Keratinocyte (primary cell): ENCODE data around the gene PARPBP. TPM values are rescaled to one million over a fixed set of nuclear protein-coding genes. Genes with fewer than 3 reads are reported as not detected.

Experiments
- DNase-seq: peaks from one replicate; pipeline ENCODE4 v3.0.0-alpha.2; 2011; ENCODE audit warnings: low read depth, missing footprints, low spot score
- FAIRE-seq: peaks from 2 replicates; lab custom pipeline; 2011; peaks lifted over from hg19 to GRCh38; lab: Jason Lieb, UNC
- H2AFZ ChIP-seq: 2 replicates; pipeline ENCODE4 v1.6.0; 2012; ENCODE audit warnings: low read length, control low read depth, inconsistent platforms; ENCODE audit not compliant: control insufficient read depth
- H3K27ac ChIP-seq: 2 replicates; pipeline ENCODE4 v1.5.1; 2011; ENCODE audit warnings: low read length; ENCODE audit not compliant: control insufficient read depth, insufficient read depth
- H3K27me3 ChIP-seq: 3 replicates; pipeline ENCODE4 v1.6.0; 2011; ENCODE audit warnings: low read length; ENCODE audit not compliant: control insufficient read depth, insufficient read depth; ENCODE audit errors: extremely low read depth
- H3K36me3 ChIP-seq, 2 experiments: 2 replicates in 1 of 2; 3 replicates in 1 of 2; pipeline ENCODE4 v1.5.1; 2011; ENCODE audit warnings: low read length in 2 of 2, mild to moderate bottlenecking in 1 of 2; ENCODE audit not compliant: control insufficient read depth in 2 of 2, insufficient read depth in 2 of 2; ENCODE audit errors: extremely low read depth in 1 of 2
- H3K4me1 ChIP-seq: 3 replicates; pipeline ENCODE4 v1.5.1; 2011; ENCODE audit warnings: low read length; ENCODE audit not compliant: control insufficient read depth, insufficient read depth; ENCODE audit errors: extremely low read depth
- H3K4me2 ChIP-seq: 3 replicates; pipeline ENCODE4 v1.6.0; 2011; ENCODE audit warnings: low read depth, low read length; ENCODE audit not compliant: control insufficient read depth, insufficient read depth; ENCODE audit errors: extremely low read depth
- H3K4me3 ChIP-seq, 3 experiments: fragments of 200-600 bp in 1 of 3; sonication (generic) in 1 of 3; 2 replicates in 2 of 3; 3 replicates in 1 of 3; pipeline ENCODE4 v1.5.1; 2011 to 2016; ENCODE audit warnings: low read length in 3 of 3, mild to moderate bottlenecking in 3 of 3, control low read depth in 2 of 3, inconsistent platforms in 1 of 3, low read depth in 1 of 3, mixed read lengths in 1 of 3, mixed run types in 1 of 3, moderate library complexity in 1 of 3; ENCODE audit not compliant: control insufficient read depth in 2 of 3, insufficient read depth in 2 of 3; ENCODE audit errors: extremely low read depth in 1 of 3
- H3K79me2 ChIP-seq: 2 replicates; pipeline ENCODE4 v1.6.0; 2012; ENCODE audit warnings: low read length; ENCODE audit not compliant: control insufficient read depth, insufficient read depth
- H3K9ac ChIP-seq: 3 replicates; pipeline ENCODE4 v1.6.0; 2011; ENCODE audit warnings: low read length; ENCODE audit not compliant: control insufficient read depth, insufficient read depth; ENCODE audit errors: extremely low read depth
- H3K9me1 ChIP-seq: 3 replicates; pipeline ENCODE4 v1.6.0; 2011; ENCODE audit warnings: low read length; ENCODE audit not compliant: control insufficient read depth, insufficient read depth; ENCODE audit errors: extremely low read depth
- H3K9me3 ChIP-seq: 2 replicates; pipeline ENCODE4 v1.5.1; 2012; ENCODE audit warnings: low read depth, low read length; ENCODE audit not compliant: control insufficient read depth
- H4K20me1 ChIP-seq: 3 replicates; pipeline ENCODE4 v1.6.0; 2011; ENCODE audit warnings: low read length; ENCODE audit not compliant: control insufficient read depth, insufficient read depth; ENCODE audit errors: extremely low read depth
- CTCF ChIP-seq, 3 experiments: IDR thresholded peaks in 1 of 3; conservative IDR thresholded peaks in 1 of 3; optimal IDR thresholded peaks in 1 of 3; 2 replicates in 2 of 3; 3 replicates in 1 of 3; pipeline versions ENCODE3 to v1.5.1; 2011; ENCODE audit warnings: low read length in 3 of 3, mild to moderate bottlenecking in 3 of 3, moderate library complexity in 2 of 3, control low read depth in 1 of 3, inconsistent platforms in 1 of 3; ENCODE audit not compliant: insufficient read depth in 2 of 3; ENCODE audit errors: extremely low read depth in 1 of 3
- EZH2 ChIP-seq: IDR thresholded peaks from one replicate; pipeline ENCODE4 v1.6.1; 2012; ENCODE audit warnings: inconsistent platforms, mild to moderate bottlenecking, low read length, moderate library complexity
- dilution Hi-C: fragments of 300-500 bp; cut with MboI; formaldehyde crosslinking; loops from one replicate; pipeline ENCODE4 v1.7.0; 2020; ENCODE audit warnings: low sequenced_read_pairs; ENCODE audit not compliant: extremely low pct_ligation_motif_present
- polyA plus RNA-seq, 5 experiments: library from polyadenylated mRNA; depleted of rRNA in 3 of 5; stranded (reverse) in 3 of 5; stranded (forward) in 1 of 5; unstranded in 1 of 5; fragments of >200 nt; gene quantifications; 1 replicate in 1 of 5; 2 replicates in 3 of 5; 3 replicates in 1 of 5; pipeline versions ENCODE4 v1.2.1 to v1.2.3, GENCODE V29; 2011 to 2012; ENCODE audit warnings: missing spikeins in 2 of 5, low read depth in 1 of 5, low replicate concordance in 1 of 5

Gene PARPBP
- polyA plus RNA-seq, 1 donor (not counting 4 experiments of a cell fraction or from before 2014, with no cell fraction given) = 9.1 TPM

GRCh38 chr12:102163383-102163782, 43.4 kb downstream of the PARPBP start:
- no peaks in the 10 kb centered on the region for H4K20me1 ChIP-seq
- no peaks in the 10 kb centered on the region for H3K79me2 ChIP-seq
- H3K27ac ChIP-seq = no peak overlapping the region
- no peak overlapping the region for H3K9ac ChIP-seq
- no peaks in the 10 kb centered on the region for H3K27me3 ChIP-seq
- H3K9me1 ChIP-seq = no peaks in the 10 kb centered on the region
- H3K4me2 ChIP-seq = no peak overlapping the region
- DNase-seq (no peak), FAIRE-seq (no peak)
- H3K9me3 ChIP-seq = no peaks in the 10 kb centered on the region
- no peaks in the 10 kb centered on the region for H3K4me1 ChIP-seq
- H3K4me3 ChIP-seq = no peak overlapping the region
- no peak overlapping the region for H2AFZ ChIP-seq
- H3K36me3 ChIP-seq = no peaks in the 10 kb centered on the region
- dilution Hi-C loops = no loop called here
- TF ChIP-seq CTCF (optimal IDR thresholded peaks at IDR 0.05 in 1 of 3, IDR thresholded peaks at IDR 0.05 in 1 of 3, conservative IDR thresholded peaks at IDR 0.05 in 1 of 3; ENCODE audit: extremely low read depth in 1 of 3, insufficient read depth in 2 of 3, low read length in 3 of 3) = no peak
- no peak for TF ChIP-seq EZH2

- Histone ChIP-seq H3K36me3 (no peaks in the 10 kb centered on the region), H3K9ac (no peak overlapping the region), H3K4me2 (no peak overlapping the region), H2AFZ (no peak overlapping the region), H4K20me1 (no peaks in the 10 kb centered on the region), H3K9me1 (no peaks in the 10 kb centered on the region), H3K4me1 (no peaks in the 10 kb centered on the region), H3K27ac (no peak overlapping the region), H3K9me3 (no peaks in the 10 kb centered on the region), H3K4me3 (no peak overlapping the region), H3K79me2 (no peaks in the 10 kb centered on the region), H3K27me3 (no peaks in the 10 kb centered on the region)
- DNase-seq (no peak), FAIRE-seq (no peak)
- TF ChIP-seq CTCF (optimal IDR thresholded peaks at IDR 0.05 in 1 of 3, IDR thresholded peaks at IDR 0.05 in 1 of 3, conservative IDR thresholded peaks at IDR 0.05 in 1 of 3; ENCODE audit: extremely low read depth in 1 of 3, insufficient read depth in 2 of 3, low read length in 3 of 3) (no peak), EZH2 (no peak)
- dilution Hi-C loops = no loop called here
Observed at GRCh38 chr12:102167821-102168604, 48.0 kb downstream of the PARPBP start.
